ENCODE data around the gene TATDN2.

GRCh38 chr3:10303105-10303504 lies 54.8 kb downstream of the TATDN2 start:
- TF ChIP-seq TCF4 (CRISPR knock-in tag; IDR thresholded peaks at IDR 0.05; ENCODE audit: borderline replicate concordance) (no peak), TSHZ2 (CRISPR knock-in tag; IDR thresholded peaks at IDR 0.05) (no peak), RARB (CRISPR knock-in tag; IDR thresholded peaks at IDR 0.05) (no peak), PATZ1 (CRISPR knock-in tag; IDR thresholded peaks at IDR 0.05; ENCODE audit: borderline replicate concordance) (no peak), ESRRG (CRISPR knock-in tag; IDR thresholded peaks at IDR 0.05) (no peak), ZFP3 (CRISPR knock-in tag; IDR thresholded peaks at IDR 0.05) (no peak), ZC3H10 (CRISPR knock-in tag; IDR thresholded peaks at IDR 0.05) (no peak), POU6F1 (CRISPR knock-in tag; IDR thresholded peaks at IDR 0.05; ENCODE audit: borderline replicate concordance, low read depth) (no peak), CREB5 (CRISPR knock-in tag; IDR thresholded peaks at IDR 0.05; ENCODE audit: low read depth) (no peak), CSDC2 (CRISPR knock-in tag; IDR thresholded peaks at IDR 0.05) (no peak)

All from SK-N-SH treated with all-trans-retinoic acid at 6 μM for 48 hours (cell line).